ENCODE measurements around the gene MYL12A. TPM values are rescaled to one million over a fixed set of nuclear protein-coding genes. Genes with fewer than 3 reads are reported as not detected.
A peak's percentile ranks its signal among the peaks of the same experiment; 100 is the strongest.

The MYL12A gene
- total and polyA plus RNA-seq, 2 donors (not counting 3 experiments of a cell fraction or from before 2014, with no cell fraction given): 597 to 796 TPM

- Histone ChIP-seq H3K9ac (replicated peaks; ENCODE audit: extremely low read depth, insufficient read depth, low read length) (peak overlapping the region; percentile 100), H3K9me3 (replicated peaks; ENCODE audit: control insufficient read depth, insufficient read depth, low read length) (no peaks in the 10 kb centered on the region), H3K4me1 (ENCODE audit: control insufficient read depth, extremely low read depth, insufficient read depth, low read length) (peaks cover 41% of the 10 kb centered on the region), H2AFZ (ENCODE audit: low read depth, low read length) (no peak overlapping the region), H3K4me3 (replicated peaks in 1 of 3; ENCODE audit: insufficient read depth in 1 of 3, low read depth in 1 of 3, low read length in 3 of 3) (peak overlapping the region; percentile 75 to 98 (median 95)), H4K20me1 (replicated peaks; ENCODE audit: control insufficient read depth, extremely low read depth, insufficient read depth, low read length) (no peaks in the 10 kb centered on the region), H3K27ac (ENCODE audit: insufficient read depth, low read depth, low read length) (peak overlapping the region; percentile 83), H3K9me1 (replicated peaks; ENCODE audit: control insufficient read depth, extremely low read depth, insufficient read depth, low read length) (no peaks in the 10 kb centered on the region), H3K79me2 (ENCODE audit: control insufficient read depth, insufficient read depth, low read length) (peaks cover 54% of the 10 kb centered on the region), H3K36me3 (ENCODE audit: control insufficient read depth in 2 of 2, extremely low read depth in 1 of 2, insufficient read depth in 2 of 2, low read length in 2 of 2) (peaks cover 0 to 4% of the 10 kb centered on the region in 2 experiments), H3K27me3 (ENCODE audit: control insufficient read depth in 2 of 2, insufficient read depth in 2 of 2, low read length in 2 of 2) (no peaks in the 10 kb centered on the region), H3K4me2 (ENCODE audit: insufficient read depth, low read length) (peak overlapping the region; percentile 96)
- no peak for TF ChIP-seq MAX (IDR thresholded peaks at IDR 0.05; ENCODE audit: insufficient read depth, insufficient read length)
- TF ChIP-seq CTCF (IDR thresholded peaks at IDR 0.05; ENCODE audit: extremely low read depth in 1 of 2, insufficient read depth in 1 of 2, low read depth in 1 of 2, low read length in 2 of 2): no peak
- TF ChIP-seq EZH2 (IDR thresholded peaks at IDR 0.05; ENCODE audit: borderline replicate concordance, low read depth, low read length, severe bottlenecking): no peak
- no peak for TF ChIP-seq POLR2A (IDR thresholded peaks at IDR 0.05; ENCODE audit: low read depth, low read length)
- TF ChIP-seq FOS (IDR thresholded peaks at IDR 0.05; ENCODE audit: borderline replicate concordance, insufficient read depth, low read length): no peak
- TF ChIP-seq JUN (IDR thresholded peaks at IDR 0.05; ENCODE audit: borderline replicate concordance, insufficient read depth, insufficient read length, low read depth): no peak
- TF ChIP-seq POLR2AphosphoS5 (IDR thresholded peaks at IDR 0.05; ENCODE audit: insufficient read depth, low read depth, low read length): no peak
- TF ChIP-seq GATA2 (IDR thresholded peaks at IDR 0.05; ENCODE audit: insufficient read depth, insufficient read length, low read depth, low read length): no peak
- no peak for TF ChIP-seq MYC (IDR thresholded peaks at IDR 0.05; ENCODE audit: low read depth, low read length)
- dilution Hi-C loops (cut with MboI; ENCODE audit: extremely low pct_ligation_motif_present, low sequenced_read_pairs): no loop called here
- CTCF ChIA-PET: interaction anchor here (0.8 to 3.7 kb wide), 6 partner anchors 8 to 418 kb away, joined by 3 to 50 read pairs (median 14); no protein-coding TSS in a partner anchor
- BruUV-seq (replicated peaks): TSS peak; percentile 45
- FAIRE-seq (peak; percentile 21), DNase-seq (ENCODE audit: low read depth, low spot score) (peak; percentile 52)
- intact Hi-C loops (cut with micrococcal nuclease): loop anchor here (5.0 to 10.0 kb wide), 2 partner anchors 943 to 1661 kb away; no protein-coding TSS in a partner anchor
- POLR2A ChIA-PET: interaction anchor here (0.6 to 1.5 kb wide), 10 partner anchors 8 to 672 kb away, joined by 3 to 10 read pairs (median 4); no protein-coding TSS in a partner anchor
Observed at GRCh38 chr18:3248062-3248657, 559 bp downstream of the MYL12A start.
